ENCODE data around the gene SLC6A19.

Gene SLC6A19

DNA sequence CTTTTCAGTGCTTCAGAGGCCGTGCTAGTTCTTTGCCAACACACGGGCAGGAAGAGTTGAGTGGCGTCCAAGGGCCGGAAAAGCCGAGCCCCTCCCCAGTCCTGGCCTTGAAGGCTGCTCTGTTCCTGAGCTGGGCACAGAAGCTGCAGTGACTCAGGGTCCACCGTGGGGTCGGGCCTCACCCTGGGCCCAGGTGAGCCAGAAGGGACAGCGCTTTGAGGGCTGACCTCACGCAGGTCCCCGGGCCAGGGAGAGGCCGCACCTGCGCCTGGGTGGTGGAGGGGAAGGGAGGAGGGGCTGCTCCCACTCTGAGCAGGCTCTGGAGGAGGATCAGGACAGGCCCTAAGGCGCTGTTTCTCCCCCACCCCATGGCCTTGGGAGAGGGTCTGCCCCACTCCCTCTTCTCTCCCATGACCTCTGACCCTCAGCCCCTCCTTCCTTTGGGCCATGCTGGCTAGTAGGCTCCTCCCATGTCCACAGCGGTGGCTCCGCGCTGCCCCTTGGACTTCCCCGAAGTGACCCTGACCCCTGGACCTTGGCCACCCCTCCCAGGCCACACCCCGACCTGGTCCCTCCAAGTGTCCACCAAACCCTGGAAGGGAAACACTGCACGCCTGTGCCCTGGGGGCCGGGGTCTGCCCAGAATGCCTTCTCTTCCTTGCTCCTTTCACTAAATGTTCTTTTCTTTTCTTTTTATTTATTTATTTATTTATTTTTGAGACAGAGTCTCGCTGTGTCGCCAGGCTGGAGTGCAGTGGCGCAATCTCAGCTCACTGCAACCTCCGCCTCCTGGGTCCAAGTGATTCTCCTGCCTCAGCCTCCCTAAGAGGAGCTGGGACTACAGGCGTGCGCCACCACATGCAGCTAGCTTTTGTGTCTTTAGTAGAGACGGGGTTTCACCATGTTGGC lies 19.7 kb upstream of the SLC6A19 start:
- no peak for DNase-seq

DNA sequence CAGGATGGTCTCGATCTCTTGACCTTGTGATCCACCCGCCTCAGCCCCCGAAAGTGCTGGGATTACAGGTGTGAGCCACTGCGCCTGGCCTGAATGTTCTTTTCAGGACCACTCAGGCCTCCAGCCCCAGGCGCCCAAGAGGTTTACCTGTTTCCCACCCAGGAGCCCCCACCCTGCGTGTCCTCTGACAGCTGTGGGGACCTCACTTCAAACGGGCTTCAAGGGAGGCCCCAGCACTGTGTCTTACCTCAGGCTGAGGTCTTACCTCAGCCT lies 19.1 kb upstream of the SLC6A19 start:
- no peak for DNase-seq

DNA sequence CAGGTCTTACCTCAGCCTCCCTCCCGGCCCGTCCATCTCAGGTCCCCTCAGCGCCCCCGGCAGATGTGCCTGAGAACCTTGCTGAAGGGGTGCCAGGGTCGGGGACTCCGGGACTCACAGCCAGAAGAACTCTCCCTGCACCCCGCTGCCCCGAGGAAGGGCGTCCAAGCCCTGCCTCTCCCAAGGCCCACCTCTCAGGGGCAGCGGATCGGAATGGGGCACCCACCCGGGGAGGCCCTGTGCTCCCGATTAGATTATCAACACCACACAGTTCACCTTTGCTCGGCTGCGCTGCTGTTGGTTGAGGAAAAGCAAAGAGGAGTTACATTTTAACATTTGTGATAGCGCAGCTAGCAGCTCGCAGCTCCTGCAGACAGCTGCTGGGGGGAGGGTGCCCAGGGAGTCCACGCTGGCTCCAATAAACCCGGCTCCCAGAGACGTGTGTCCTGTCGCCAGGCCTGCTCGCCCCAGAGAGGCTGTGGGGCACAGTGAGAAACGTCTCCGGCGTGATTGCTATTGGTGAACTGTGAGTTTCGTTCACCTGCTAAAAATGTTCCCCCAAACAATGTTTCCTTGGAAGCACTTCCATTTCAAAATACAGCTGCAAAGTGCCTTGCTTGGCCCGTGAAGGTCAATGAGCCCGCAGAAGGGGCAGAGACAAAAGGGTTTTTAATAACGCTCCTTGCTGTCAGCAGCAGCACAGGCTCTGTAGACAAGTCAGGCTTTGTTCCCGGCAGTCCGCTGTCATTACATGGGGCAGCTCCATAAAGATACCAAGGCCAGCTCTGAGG lies 18.6 kb upstream of the SLC6A19 start:
- no peak for DNase-seq

DNA sequence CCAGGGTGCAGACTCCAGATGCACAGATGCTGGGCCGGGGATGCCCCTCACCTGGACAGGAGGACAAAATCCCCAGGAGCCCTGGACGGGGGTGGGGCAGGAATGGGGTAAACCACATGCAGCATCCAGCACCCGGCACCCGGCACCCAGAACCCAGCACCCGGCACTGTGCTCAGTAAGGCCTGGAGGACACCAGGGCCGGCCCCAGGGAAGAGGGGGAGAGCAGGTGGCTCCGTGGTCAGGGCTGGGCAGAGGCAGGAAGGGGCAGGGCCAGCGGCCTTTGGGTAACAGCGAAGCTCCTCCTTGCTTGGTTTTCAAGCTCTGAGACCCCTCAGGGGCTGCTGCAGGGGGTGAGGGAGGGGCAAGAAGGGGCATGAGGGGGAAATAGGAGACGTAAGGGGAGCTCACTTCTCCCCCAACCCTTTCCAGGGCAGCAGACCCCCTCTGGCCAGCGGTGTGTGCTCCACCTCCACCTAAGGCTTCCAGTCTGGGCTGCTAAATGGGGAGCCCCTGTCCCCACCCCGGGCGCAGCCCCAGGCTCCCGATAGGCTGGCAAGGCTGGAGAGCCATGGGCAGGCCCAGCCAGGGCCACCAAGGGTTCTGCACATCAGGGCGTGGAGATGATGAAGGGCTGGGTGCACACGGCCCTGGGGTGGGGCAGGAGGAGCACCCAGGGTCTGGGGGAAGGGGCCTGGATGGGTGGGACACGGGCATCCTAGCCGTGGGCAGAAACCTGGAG lies 17.8 kb upstream of the SLC6A19 start:
- DNase-seq: no peak

DNA sequence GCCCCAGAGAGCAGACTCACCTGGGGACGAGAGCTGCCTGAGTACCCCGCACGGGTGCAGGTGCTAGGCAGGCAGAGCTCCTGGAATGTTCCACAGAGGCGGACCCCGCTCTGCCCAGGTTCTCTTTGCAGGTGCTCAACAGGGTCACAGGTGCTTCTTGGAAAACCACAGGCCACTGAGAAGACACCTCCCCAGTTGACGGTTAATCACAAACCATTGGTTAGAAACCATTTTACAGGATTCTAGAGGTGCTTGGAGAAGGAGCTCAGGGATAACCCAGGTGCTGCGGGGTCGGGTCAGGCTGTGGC lies 17.3 kb upstream of the SLC6A19 start:
- DNase-seq: no peak

DNA sequence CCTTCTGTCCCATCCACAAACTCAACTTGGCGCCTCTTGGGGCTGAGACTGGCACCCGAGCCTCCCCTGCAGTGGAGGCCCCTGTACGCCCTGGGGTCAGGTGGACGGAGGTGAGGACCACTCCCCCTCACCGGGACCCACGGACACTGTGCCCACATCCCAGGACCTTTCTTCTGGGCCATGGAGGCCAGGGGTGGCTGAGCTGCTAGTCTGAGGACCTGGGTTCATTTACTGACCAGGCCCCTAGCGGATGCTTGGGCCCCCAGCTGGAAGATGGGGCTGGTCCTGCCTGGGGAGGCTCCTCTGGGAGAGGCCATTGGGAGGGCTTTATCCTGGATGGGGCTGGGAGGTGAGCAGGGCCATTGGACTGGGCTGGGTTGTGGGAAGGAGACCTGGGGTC lies 16.9 kb upstream of the SLC6A19 start:
- no peak for DNase-seq

DNA sequence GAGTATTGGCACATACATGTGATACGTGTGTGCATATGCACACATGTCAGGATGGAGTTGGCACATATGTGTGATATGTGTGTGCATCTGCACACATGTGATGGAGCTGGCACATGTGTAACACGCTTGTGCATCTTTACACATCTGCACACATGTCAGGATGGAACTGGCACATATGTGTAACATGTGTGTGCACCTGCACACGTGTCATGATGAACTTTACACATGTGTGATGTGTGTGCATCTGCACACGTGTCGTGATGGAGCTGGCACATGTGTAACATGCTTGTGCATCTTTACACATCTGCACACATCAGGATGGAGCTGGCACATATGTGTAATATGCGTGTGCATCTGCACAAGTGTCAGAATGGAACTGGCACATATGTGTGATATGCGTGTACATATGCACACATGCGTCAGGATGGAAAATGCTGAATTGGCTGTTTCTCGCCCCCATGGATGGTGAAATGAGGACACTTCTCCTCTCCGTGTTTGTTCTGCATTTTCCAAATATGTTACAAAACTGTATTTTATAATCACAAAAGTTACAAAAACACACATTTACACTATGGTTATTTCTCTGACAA lies 16.3 kb upstream of the SLC6A19 start:
- no peak for DNase-seq

DNA sequence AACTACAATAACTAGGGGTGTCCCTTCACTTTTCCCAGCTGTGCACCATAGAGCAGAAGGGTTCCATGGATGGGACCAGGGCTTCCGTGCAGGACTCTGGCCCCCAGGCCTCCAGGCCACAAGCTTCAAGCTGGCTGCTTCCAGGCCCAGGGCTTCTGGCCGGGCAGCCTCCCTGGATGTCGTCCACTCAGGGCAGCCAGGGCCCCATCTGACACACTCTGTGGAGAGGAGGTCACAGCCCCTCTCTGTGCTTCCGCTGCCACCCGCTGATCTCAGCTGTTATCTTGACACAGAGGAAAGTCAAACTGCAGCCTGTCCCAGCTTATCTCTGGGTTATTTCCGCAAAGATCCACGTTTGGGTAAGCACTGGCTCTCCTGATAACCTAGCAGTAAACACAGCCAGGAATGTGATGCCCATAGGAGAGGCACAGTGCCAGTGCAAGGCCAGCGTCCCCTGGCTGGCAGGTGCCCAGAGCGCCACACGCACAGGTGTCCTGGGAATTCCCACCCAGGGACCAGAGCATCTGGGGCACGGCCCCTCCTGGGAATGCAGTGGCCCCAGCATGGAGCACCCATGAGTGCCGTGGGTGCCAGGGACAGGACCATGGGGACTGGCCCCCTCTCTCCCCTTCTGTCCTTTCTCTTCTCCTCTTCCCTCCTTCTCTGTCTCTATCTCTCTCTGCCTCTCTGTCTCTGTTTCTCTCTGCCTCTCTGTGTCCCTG lies 15.6 kb upstream of the SLC6A19 start:
- DNase-seq: no peak

DNA sequence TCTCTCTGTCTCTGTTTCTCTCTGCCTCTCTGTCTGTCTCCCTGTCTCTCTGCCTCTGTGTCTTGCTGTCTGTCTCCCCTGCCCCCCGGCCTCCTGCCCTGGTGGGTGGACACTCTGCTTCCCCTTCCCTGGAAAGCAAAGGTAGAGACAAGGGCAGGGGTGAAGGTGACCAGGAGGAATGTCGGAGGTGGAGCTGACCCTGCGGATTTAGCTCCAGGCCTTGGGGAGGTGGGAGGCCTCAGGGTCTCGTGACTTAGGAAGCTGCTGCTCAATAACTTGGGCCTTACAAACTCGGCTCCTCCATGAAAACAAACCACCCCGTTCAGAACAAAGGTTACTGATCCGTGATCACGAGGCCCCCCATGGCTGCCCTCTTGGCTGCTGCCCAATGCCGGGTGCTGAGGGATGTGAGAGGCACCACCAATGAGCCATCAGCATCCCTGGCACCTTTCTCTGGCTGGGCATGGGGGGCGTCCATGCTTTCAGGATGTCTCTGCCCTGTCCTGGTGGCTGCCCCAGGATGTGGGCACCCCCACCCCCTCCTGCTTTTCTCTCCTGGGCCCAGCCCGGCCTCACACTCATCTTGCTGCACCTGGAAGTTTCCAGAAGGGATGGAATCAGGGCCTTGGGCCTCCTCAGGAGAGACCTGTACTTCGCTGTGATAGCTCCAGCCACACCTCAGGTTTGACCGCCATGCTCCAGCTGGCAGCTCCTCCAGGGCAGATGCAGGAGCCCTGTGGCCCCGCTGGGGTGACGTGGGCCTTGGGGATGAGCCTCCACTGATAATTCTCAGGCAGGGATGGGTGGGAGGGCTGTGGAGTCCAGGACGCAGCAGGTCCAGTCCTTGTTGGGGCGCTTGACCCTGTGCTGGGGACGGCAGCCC lies 14.8 kb upstream of the SLC6A19 start:
- no peak for DNase-seq

DNA sequence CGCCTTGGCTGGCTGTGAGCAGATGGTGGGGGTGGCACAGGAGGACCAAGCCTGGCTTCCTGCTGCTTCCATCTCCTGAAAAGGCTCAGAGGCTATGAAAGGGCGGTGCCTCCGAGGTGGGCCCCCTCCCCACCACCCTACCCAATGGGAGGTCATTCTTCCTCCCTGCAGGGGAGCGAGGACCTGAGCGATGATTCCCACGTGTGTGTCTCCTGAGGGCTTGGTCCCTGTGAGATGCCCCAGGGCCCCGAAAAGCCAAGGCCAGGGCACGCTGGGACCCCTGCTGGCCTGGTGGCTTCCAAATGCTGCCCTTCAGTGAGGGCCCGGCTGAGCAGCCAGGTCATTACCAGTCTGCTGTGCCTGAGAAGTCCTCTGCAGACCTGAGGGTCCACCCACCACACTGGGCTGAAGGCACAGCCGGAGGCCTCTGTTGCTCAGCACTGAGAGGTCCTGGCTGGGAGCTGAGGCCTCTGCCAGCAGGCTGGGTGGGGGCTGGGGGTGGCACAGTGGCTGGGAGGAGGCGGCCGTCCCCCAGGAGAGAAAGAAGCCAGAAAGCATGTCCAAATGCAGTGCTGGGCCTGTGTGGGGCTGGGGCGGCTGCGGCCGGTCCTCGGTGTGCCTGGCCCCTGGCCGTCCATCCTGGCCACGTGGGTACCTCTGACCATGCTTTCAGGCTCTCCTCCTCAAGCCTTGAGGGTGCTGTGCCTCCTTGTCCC lies 14.0 kb upstream of the SLC6A19 start:
- no peak for DNase-seq

DNA sequence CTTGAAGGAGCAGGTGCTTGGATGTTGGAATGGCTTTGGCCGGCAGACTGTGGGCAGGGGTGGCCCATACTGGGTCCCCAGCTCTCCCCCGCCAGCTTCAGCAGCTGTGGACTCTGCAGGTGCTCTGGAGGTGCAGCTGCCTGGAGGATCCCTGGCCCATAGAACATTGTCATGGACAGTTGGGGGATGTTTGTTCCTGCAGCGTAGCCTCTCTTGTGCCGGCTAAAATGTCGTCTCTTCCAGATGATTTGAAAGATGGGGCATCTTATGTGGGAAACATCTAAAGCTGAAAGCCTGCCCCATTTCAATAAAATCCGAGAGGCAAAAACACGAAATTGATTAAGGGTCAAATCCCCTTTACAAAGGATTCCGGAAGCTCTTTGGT lies 13.5 kb upstream of the SLC6A19 start:
- DNase-seq: no peak

DNA sequence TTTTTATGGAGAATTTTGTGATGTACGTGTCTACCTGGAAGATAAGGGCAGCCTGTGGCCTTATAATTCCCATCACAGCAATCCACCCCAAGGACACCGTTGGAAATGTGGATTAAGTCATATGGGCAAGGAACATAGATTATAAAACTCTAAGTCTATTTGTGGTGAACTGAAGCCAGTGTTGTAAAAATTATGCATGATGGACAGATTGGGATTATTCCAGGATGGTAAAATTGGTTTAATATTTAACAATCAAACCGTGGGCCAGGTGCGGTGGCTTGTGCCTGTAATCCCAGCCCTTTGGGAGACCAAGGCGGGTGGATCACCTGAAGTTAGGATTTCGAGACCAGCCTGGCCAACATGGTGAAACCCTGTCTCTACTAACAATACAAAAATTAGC lies 12.9 kb upstream of the SLC6A19 start:
- DNase-seq: no peak

DNA sequence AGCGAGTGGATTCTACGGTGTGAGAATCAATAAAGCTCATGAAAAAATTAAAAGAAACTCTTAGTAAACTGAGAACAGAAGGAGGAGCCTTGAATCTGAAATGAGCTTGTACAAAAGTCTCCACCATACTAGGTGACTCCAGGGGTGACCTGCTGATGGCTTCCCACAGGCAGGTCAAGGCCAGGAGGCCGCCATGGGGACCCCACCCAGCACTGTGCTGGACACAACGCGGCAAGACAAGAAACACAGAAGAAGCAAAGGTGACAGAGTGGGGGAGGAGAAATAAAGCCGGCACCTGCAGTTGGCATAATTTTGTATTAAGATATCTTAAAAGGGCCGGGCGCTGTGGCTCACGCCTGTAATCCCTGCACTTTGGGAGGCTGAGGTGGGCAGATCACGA lies 12.1 kb upstream of the SLC6A19 start:
- DNase-seq: no peak

DNA sequence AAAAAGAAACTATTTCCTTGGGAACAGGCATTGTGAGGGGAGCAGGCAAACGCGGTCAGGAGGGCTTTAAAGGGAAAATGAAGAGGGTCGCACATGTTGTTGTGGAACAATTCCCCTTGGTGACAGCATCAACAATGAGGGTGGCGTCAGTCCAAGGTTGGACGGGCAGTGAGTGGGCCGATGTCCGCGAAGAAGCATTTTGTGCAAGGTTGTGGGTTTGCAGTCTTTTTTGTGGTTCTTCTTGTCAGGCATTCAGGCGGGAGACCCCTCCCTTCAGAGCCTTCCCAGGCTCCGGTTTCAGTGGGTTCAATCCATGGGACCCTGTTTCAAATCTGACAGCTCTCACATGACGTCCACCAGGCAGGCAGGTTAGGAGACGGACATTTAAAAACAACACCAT lies 11.1 kb upstream of the SLC6A19 start:
- DNase-seq: no peak

DNA sequence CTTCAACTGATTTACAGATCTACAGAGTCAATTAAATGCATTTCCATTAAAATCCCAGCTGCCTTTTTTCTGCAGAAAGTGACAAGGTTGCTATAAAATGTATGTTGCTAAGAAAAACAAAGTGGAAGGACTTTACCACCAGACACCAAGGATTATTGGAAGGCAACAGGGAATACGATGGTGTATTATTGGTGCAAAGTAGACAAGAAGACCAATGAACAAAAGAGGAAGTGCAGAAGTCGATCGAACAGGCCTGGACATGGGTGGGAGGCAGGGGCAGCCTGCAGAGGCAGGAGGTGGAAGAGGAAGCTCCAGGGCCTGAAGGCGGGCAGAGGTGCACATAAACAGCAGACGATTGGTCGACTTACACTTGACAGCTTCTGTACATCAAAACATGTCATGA lies 10.6 kb upstream of the SLC6A19 start:
- DNase-seq: no peak

DNA sequence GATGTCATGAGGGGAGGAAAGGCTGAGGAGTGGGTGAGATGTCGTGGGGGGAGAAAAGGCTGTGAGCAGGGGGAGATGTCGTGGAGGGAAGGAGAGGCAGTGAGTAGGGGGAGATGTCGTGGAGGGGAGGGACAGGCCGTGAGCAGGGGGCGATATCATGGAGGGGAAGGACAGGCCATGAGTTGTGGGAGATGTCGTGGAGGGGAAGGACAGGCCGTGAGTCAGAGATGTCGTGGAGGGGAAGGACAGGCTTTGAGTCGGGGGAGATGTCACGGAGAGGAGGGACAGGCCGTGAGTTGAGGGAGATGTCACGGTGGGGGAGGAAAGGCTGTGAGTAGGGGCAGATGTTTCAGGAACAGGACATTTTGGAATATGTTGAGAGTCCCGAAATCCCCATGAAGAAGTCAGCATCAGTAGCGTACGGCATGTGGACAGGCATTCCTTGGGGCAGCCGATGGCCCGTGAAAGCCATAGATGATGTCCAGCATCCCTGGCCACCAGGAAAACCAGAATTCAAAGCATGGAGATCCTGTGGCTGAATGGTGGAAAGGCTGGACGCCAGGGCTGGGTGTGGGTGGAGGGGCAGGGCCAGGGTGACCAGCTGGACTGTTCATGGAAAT lies 8.3 kb upstream of the SLC6A19 start:
- no peak for DNase-seq

DNA sequence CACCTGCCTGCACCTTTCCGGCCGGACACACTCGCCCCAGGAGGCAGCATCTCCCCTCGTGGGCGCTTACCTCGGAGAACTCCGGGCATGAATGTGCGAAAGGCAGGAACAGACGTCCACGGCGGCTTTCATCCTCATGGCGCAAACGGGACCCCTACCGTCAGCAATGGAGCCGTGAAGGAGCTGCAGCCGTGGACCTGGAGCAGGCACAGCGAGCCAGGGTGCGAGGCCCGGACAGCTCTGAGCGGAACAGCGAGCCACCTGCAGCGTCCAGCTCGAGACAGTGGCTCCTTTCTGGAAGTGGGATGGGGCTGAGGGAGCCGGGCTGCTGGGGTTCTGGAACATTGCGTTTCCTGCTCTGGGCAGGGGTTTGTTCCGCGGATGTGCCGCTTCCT lies 7.8 kb upstream of the SLC6A19 start:
- DNase-seq: no peak

DNA sequence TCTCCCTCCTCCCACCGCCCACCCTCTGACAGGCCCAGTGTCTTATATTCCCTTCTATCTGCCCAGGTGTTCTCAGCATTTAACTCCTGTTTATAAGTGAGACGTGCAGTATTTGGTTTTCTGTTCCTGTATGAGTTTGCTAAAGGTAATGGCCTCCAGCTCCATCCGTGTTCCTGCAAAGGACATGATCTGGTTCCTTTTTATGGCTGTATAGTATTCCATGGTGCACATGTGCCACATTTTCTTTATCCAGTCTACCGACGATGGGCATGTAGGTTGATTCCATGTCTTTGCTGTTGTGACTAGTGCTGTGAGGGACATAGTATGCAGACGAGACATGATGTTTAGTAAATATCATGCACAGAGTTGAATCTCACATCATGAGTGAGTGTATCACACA lies 7.0 kb upstream of the SLC6A19 start:
- no peak for DNase-seq

DNA sequence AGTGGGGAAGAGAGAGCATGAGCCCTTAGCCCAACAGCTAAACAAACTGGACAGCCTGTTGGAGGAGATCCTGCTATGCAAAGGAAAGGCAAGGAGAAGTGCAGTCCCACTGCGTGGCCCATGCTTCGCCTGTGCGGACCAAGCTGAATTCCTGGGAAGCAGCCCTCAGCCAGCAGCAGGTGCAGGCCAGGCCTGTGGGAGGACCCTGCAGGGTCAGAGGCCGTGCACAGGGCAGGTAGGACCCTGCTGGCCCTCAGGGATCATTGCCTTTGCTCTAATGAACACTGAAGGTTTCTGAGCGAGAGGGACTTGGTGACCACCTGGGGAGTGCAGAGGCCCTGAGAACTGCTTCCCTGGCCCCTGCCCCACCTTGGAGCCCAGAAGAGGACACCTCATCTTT lies 6.0 kb upstream of the SLC6A19 start:
- DNase-seq: no peak

DNA sequence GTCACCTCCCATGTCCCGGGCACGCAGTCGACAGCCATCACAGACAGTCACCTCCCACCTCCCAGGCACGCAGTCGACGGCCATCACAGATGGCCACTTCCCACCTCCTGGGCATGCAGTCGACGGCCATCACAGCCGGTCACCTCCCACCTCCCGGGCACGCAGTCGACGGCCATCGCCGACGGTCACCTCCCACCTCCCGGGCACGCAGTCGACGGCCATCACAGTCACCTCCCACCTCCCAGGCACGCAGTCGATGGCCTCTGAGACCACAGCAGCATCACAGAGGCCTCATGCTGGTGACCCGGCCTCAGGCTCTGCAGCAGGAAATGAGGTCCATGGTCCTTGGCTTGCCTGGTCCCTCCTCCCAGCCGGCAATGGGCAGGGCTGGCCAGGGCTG lies 5.5 kb upstream of the SLC6A19 start:
- no peak for DNase-seq

DNA sequence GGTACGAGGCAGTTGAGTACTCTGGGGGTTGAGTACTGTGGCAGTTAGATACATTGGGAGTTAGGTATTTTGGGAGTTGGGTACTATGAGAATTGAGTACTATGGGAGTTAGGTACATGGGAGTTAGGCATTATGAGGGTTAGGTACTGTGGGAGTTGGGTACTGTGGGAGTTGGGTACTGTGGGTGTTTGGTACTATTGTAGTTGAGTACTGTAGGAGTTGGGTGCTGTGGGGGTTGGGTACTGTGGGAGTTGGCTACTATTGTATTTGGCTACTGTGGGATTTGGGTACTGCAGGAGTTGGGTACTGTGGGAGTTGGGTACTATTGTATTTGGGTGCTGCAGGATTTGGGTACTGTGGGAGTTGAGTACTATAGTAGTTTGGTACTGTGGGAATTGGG lies 4.8 kb upstream of the SLC6A19 start:
- no peak for DNase-seq

All from DMS79 treated with DMSO at 0.1 percent for 48 hours (cell line).